PFSK-1 (cell line): ENCODE data around the gene PPIL3.

Experiments used
- POLR2AphosphoS5 ChIP-seq: IDR thresholded peaks from 2 replicates; pipeline ENCODE4 v1.6.1; 2012; ENCODE audit warnings: low read depth, mild to moderate bottlenecking, control low read depth, low read length, moderate library complexity
- REST ChIP-seq, 2 experiments: IDR thresholded peaks; 2 replicates each; pipeline versions ENCODE4 v1.6.1 to v1.8.0; 2011 to 2012; ENCODE audit warnings: low read depth in 2 of 2, low read length in 2 of 2, control low read depth in 1 of 2, inconsistent platforms in 1 of 2, mild to moderate bottlenecking in 1 of 2, moderate library complexity in 1 of 2; ENCODE audit not compliant: insufficient read depth in 1 of 2

DNA sequence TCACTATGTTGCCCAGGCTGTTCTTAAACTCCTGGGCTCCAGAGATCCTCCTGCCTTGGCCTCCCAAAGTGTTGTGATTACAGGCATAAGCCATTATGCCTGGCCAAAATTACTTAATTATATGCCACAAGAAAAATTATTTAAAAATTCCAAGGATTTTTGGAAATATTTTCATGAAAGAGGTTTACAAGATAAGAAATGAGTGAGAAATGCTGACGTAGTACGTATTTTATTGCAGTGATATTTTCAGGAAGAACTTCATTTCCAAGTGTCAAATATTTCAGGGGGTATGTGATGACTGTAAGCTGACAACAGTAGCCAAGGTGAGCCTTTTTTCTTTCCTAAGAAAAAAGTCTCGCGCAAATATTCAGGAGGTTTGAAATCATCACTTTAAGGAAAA is 21.1 kb upstream of the PPIL3 start:
- no peak for TF ChIP-seq POLR2AphosphoS5
- TF ChIP-seq REST (IDR thresholded peaks at IDR 0.05; ENCODE audit: insufficient read depth in 1 of 2, low read depth in 2 of 2, low read length in 2 of 2), result no peak
